HG02973 (cell line): Measurements from ENCODE around the gene PANX2.

Experiments used
- ATAC-seq: cut with Tn5 transposase; IDR thresholded peaks from one replicate; pipeline ENCODE4 v1.9.1; 2021; ENCODE audit warnings: moderate library complexity; ENCODE audit not compliant: unreplicated experiment

The PANX2 gene

GRCh38 chr22:50210378-50211139 lies 40.0 kb downstream of the PANX2 start:
- ATAC-seq: no peak

GRCh38 chr22:50211147-50211546 lies 40.6 kb downstream of the PANX2 start:
- ATAC-seq: no peak

GRCh38 chr22:50213263-50213662 lies 42.7 kb downstream of the PANX2 start:
- no peak for ATAC-seq

- ATAC-seq: no peak
Measured at GRCh38 chr22:50215297-50216054, 44.9 kb downstream of the PANX2 start.

- no peak for ATAC-seq
Measured at GRCh38 chr22:50216055-50216683, 45.6 kb downstream of the PANX2 start.

- ATAC-seq: no peak
Measured at GRCh38 chr22:50216684-50217520, 46.4 kb downstream of the PANX2 start.

- no peak for ATAC-seq
Measured at GRCh38 chr22:50217543-50218152, 47.1 kb downstream of the PANX2 start.

GRCh38 chr22:50218153-50218995 lies 47.8 kb downstream of the PANX2 start:
- ATAC-seq: no peak

- no peak for ATAC-seq
Measured at GRCh38 chr22:50218996-50219727, 48.6 kb downstream of the PANX2 start.

GRCh38 chr22:50219800-50220602 lies 49.5 kb downstream of the PANX2 start:
- no peak for ATAC-seq

GRCh38 chr22:50220603-50221409 lies 50.3 kb downstream of the PANX2 start:
- ATAC-seq: no peak

GRCh38 chr22:50221410-50222300 lies 51.1 kb downstream of the PANX2 start:
- ATAC-seq: no peak

- no peak for ATAC-seq
Measured at GRCh38 chr22:50222508-50222907, 52.0 kb downstream of the PANX2 start.

- ATAC-seq: no peak
Measured at GRCh38 chr22:50224071-50224470, 53.5 kb downstream of the PANX2 start.

GRCh38 chr22:50225200-50225969 lies 54.9 kb downstream of the PANX2 start:
- ATAC-seq: no peak
